GM19467 (cell line): Measurements from ENCODE around the gene CDH23.

ENCODE experiments used
- ATAC-seq: cut with Tn5 transposase; IDR thresholded peaks from one replicate; pipeline ENCODE4 v1.9.1; 2021; ENCODE audit warnings: mild to moderate bottlenecking, moderate library complexity; ENCODE audit not compliant: unreplicated experiment

The CDH23 gene

DNA sequence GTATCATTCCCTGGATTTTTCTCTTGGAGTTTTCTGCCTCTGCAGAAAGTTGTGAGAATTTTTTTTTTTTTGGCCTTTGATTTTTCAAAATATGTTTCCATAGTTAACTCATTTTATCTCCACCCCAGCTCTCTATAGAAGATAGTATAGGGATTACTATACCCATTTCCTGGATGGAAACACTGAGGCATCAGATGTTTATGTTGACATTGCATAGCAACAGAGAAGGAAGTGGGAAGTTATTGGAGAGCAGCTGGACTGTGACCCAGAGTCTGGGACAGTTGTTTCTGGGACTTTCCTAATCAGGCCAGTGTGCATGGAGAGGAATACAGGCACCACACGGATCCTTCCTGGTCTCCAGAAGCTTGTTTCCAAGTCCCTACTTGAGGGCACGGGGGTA is 158.0 kb downstream of the CDH23 start:
- ATAC-seq, result no peak

DNA sequence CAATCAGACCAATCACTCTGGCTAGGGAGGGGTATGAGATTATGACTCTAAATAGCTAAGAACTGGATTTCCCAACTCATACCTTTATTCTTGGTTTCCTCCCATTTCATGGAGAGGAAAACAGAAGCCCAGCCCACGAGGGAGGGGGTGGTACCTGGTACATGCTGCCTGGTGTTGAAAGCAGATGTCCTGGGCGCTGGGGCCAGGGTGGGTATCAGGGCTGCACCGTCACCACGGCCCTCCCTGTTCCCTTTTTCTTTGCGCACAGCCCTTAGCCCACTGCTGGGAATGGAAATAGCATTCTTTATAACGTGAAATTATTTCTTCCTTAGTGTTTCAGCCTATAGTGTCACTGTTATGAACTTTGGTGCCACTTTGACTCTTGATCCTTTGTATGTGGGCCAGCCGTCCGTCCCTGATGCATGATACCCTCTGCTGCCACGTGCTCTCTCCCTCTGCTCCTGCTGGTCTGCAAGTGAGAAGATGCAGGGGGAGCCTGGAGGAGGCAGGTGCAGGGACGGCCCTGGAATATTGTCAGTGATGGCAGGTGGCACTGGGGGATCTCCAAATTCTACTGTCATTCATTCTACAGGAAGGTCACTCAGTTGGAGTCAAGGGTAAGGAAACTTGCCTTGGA is 158.5 kb downstream of the CDH23 start:
- no peak for ATAC-seq

DNA sequence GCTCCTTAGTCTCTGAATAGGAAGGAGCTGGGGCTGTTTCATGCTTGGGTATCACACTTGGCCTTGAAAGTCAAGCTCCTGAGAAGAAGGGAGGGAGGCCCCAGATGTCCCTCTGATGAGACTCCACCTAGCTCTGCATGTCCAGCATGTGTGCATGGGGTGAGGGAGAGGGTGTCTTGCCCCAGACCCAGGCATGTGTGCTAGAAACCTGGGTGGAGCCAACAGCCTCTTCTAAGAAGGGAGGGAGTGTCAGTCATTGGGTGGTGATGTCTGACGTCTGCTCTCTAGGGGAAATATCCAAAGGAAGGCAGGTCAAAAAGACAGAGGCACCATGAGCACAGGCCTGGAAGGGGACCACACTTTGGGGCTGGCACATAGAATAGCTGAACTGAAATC is 159.0 kb downstream of the CDH23 start:
- ATAC-seq, result no peak

DNA sequence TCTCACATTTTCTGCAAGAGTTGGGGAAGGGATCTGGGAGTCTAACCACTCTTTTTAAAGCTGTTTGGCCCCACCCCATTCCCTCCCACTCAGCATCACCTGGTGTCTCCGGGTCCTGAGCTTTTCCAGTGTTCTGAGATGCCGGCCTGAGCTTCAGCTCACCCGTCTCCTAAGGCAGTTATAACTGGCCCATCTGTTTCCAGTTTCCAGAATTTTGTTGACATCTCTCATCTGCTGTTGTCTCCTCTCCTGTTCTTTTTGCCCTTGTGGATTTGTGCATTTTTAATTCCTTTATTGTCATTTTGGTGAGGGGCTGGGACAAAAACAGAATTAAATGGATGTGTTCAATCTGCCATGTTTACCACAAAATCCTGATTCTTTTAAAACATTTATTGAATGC is 162.3 kb downstream of the CDH23 start:
- no peak for ATAC-seq

DNA sequence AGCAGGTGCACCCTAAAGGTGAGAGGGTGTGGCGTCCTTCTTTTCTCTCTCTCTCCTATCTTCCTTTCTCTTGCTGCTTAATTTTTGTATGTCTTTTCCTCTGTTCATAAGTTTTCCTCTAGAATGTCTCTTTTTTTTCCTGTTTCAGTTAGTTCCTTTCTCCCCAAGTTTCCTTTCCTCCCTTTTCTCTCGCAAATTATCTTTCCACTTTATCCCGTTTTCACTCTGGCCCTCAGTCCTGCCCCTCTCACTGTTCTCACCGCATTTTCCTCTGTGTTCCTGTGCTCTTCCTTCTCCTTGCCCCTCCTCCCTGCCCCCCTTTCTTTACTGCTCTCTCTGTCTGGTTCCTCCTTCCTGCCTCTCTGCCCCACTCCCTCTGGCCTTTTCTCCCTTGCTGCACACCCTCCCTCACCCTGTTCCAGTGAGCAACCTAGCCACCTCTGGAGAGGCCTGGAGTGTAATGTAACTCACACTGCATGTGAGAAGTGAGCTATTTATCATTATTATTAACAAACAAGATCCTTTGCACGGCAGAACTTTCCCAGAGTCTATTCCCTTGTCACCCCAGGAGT is 164.4 kb downstream of the CDH23 start:
- no peak for ATAC-seq

DNA sequence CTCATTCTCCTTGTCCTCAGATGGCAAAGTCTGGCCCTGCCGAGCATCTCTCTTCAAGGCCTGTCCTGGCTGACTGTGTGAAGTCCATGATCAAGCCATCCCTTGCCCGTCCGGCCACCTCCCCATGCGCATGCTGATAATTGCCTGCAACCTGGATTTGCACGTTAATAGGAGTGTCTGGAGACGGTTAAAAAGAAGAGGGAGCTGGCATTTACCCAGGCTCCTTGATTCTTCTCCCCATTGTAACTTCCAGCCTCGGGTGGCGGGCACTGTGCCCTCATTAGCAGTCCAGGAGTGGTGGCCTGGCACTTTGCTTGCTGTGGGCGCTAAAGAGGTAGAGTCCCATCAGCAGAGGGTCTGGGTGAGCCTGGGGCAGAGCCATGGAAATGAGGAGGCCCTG is 165.5 kb downstream of the CDH23 start:
- no peak for ATAC-seq

DNA sequence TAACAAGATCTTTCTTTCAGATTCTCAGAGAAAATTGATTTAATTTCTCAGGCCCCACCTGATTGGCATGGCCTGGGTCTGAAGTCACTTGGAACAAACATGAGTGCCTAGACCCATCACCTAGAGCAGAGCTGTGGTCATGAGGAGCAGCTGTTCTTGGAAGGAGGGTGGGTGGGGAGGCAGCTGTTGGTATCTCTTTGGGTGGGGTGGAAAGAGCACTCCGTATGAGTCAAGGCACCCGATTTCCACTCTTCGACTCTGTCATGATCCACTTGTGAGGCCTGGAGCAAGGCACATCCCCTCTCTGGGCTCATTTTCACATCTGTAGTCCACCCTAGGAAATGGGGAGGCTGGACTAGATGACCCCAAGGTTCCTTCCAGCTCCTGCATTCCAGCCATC is 166.2 kb downstream of the CDH23 start:
- no peak for ATAC-seq

DNA sequence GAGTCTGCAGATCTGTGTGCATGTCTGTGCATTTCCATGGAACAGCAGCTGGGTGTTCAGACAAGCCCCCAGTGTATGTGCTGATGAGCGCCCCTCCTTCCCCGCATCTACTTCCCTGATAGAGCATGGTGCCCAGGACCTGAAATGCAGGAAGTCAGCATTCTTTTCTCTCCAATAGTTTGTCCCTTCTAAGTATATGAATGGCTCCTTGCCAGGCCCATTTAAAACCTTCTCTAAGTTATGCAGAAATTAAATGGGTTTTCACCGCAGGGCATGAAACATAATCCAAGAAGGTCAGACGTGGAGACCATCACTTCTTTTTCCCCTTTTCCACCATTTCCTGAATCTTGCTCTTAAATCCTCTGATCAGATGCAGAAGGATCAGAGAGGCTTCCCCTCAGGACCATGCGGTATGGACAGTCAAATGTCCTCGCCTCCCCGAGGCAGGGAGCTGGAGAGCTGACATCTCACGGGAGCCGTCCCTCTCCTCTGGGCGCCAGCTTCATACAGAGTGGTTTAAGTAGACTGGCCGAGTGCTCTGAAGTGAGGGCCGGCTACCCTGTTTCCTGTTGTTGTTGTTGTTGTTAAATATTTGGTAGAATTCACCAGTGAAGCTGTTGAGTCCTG is 167.6 kb downstream of the CDH23 start:
- no peak for ATAC-seq

DNA sequence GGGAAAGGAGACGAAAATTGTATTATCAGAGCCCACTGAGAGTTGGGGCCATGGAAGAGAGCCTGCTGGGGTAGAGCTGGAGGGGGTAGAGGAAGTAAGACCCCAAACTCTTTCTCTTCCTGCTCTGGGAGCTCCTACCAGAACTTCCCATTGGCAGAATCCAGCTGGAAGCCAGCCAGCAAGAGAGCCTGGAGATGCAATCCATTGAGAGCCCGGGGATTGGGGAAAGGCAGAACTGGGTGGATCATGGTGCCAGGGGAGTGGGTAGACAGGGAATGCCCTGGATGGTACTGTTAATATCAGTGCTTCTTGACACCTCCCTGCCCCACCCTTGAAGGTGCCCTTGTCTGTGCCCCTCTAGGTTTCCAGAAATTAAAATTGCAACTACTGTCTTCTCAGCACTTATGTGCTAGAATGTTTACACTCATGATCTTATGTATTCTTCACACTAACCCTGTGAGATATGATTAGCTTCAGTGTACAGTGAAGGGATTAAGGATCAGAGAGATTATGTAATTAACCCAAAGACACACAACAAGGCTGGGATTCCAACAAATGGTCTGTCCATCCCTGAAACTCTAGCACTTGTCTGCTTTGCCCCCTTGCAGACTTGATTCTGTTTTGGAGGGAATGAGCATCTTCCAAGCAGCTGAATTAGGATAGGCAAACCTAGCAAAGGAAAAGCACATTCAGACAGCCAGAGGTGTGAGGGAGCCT is 168.7 kb downstream of the CDH23 start:
- ATAC-seq, result no peak

DNA sequence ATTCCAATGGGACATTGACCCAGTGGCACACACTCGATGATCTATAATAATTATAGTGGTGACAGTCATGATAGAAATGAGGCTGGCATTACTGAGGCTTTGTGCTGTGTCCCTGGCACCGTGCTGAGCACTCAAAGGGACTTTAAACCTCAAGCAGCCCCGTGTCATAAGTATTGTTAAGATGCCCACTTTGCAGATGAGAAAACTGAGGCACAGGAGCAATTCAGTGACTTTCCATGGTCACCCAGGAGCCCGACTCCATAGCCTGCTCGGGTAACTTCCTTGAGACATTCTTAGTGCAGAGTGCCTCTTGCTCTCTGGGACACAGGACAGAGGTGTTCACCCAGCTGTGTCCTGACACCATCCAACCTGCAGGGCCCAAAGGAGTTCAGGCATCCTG is 170.3 kb downstream of the CDH23 start:
- ATAC-seq, result no peak

DNA sequence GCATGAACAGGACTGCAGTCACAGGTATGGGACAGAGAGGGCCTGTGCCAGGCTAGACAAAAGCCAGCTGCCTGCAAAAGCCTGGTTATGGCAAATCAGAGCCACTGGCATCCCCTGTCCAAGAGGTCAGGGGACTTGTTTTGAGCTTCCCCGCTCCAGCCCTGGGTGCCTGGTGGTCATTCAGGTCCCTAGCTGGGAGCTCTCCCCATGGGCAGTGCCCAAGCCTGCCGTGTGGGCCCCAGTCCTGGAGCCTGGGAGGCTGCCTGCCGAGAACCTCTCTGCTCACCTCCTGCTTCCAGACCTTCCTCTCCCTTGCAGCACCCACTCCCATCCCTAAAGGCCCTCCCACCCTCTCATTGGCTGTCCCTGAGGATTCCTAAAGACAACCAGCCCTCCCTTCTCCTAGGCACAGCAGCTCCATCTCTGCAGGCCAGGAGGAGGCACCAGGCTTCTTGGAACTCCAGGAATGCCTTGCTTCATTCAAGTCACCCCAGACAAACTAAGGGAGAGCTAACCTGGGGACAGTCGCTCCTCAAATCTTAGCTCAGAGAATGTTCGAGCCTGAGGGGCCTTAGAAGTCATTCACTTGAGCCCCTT is 172.3 kb downstream of the CDH23 start:
- ATAC-seq, result no peak

DNA sequence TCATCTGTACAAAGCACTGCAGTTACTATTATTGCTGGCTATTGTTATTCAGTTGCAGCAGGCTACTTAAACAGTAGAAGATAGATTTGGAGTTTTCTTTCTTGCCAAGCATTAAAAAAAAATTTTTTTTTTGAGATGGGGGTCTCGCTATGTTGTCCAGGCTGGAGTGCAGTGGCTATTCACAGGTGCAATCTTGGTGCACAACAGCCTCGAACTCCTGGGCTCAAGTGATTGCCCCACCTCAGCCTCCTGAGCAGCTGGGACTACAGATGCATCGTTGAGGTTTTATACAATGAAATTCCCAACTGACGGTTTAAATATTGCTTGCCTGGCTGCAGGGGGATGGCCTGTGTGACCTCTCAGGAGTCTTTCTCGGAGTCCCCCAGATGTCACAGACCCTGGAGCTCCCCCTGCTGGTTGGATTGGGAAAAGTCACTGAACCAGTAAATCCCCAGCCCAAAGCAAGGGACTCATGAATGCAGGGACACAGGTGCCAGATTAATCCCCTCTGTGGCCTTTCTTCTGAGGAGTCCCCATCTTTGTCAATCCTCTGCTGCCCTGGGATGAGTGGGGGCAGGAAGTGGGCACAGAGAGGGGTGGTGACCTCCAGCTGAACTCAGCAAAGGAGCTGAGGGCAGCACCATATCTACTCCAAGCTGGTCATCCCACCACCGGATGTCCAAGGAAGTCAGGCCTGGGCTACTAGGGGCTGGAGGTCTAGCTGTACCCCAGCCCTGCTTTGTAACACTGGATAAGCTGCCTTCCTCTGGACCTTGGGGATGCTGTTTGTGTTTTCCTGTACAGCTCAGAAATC is 173.3 kb downstream of the CDH23 start:
- ATAC-seq, result no peak

DNA sequence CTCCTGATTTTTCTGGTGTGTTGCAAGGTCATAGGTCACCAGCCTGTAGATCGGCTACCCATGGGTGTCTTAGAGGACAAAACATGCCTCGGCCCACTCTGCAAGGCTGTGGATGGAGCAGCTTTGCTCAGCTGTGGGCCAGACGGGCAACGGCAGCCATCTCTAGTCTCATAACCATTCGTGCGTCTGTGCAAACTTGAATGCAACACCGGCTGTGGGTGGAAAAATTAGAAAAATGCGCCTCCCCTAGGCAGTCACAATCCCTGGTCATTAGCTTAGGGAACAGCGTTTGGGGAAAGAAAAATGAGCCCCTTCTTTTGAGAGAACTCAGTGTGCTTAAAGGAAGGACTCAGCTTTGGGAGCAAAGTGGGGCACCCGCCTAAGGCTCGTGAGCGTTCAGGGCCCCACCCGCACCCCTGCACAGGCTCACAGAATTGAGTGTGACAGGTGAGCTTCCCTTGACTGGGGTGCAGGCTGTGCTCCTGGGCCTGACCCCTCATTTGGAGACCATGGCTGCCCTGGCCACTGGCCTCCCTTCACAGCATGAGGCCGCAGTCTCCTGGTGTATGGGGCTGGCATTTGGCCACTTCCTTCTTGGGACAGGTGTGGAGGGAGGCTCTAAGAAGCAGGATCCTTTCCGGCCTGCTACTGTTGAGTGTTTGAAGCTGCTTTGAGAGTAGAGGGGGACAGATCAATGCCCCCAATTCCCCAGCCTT is 174.9 kb downstream of the CDH23 start:
- ATAC-seq, result no peak

DNA sequence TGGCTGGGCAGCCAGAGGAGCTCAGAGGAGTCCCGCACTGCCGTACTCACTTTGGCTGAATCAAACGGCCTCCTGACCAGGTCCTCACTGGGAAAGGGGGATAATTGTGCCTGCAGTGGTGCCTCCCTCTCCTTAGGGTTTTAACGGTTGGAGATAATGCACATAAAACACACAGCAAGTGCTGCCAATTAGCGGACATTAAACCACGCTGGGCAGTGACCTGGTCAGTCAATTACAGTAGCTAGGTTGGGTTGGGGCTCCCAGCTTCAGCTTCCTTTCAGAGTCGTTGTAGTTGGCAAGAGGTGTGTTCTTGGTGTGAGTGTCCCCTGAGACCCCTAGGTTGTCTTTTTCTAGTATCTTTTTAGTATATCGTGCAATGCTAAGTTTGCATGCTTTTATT is 176.2 kb downstream of the CDH23 start:
- no peak for ATAC-seq

DNA sequence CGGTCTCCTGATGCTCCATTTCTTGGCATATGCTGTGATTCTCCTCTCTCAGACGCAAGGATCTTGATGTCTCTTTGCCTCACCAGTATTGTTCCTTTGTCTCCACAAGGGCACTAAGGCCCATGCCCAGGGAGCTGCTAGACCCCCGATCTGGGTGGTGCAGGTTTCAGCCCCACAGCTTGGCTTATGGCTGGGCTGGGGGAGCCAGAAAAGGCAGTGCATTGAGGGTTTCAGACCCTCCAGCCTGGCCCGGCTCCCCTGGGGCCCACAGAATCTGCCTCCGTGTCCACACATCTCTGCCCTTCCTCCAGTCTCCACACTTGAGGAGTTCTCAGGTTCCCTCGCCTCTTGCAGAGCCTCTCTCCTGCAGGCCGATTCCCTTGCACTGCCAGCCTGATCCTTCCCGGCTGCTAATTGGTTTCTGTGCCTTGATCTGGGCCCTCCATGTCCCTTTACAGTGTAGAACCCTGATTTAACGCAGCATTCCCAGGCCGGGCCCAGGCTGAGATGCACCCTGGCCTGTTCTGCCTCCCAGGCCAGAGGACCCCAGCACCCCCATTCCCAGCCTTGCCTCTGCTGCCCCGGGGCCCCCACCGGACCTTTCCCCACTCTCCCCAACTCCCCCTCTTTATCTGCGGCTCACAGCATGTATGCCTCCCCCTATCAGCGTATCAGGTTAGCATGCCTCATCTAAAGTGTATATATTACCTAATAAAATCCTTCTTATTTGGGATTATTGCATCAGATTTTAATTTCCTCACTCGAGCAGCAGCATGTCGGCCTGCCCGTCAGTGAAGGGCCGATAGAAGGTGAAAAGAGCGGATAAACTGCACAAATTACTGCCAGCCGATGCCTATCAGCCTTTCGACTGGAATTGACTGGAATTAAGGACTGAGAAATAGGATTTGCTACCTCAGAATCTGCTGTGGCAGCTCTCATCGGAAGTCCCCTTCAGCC is 177.1 kb downstream of the CDH23 start:
- ATAC-seq, result no peak

DNA sequence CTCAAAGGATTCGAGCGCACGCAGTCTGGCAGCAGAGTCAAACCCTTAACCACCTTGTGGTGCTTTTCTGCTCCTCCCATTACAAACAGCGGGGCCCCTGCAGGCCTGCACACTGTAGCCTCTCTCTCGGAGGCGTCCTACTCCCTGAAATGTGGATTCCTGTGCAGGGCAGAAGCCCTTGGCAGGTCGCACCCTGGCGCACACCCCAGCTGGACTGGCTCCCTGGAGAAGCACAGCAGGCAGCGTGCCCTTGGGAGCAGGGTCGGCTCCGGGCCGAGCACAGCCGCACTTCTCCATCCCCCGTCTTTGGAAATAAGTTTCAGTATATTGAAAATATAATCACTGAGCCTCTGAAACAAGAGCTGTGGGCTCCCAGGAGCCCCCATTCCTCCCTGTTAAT is 178.7 kb downstream of the CDH23 start:
- no peak for ATAC-seq

DNA sequence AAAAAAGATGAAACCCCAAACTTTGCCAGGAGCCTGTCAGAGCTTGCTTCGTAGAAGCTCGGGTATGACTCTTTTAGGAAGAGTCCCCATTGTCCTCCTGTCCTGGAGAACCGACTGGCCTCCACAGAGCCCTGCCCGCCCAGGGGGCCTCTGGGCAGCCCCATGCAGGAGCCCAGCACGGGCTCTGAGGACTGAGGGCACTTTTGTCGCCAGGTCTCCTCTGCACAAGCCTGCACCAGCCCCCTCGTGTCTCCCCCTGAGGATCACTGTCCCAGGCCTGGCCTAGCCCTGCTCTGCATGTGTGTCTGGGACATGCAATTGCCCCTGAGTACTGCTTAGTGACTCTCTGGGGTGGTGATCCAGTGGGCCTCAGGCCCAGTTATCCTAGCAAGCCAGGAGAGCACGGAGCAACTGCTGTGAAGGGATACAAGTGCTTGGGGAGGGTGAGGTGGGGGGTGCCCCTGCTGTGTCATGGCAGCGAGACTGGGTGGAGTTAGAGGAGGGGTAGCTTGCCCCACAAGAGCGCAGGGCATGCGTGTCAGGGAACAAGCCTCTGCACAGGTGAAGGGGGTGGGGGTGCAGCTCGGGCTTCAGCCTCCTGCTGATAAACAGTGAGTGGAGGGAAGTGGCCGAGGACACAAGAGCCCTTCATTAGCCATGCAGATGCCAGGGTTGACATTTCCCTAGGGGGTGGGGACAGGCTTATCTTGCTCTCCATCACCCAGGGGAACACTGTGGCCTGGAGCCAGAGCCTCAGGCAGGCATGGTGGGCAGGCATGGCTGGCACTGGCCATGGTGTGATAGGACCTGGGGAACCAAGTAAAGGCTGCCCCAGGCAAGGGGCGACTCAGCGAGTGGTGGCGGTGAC is 179.4 kb downstream of the CDH23 start:
- no peak for ATAC-seq

DNA sequence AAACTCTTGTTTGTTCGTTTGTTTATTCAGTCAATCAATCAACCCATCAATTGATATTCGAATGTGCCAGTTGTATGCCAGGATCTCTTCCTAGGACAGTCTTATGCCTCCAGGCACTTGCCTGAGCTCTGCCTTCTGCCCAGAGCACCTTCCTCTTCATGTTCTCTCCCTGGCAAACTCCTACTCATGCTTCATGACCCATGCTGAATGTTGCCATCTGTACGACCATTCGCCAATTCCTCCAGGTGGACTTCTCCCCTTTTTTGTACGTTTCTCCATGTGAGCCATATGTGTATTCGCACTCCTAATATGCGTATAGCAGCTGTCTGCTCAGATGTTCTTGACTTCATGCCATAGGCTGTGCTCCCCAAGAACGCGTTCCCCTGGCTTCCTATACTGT is 180.1 kb downstream of the CDH23 start:
- ATAC-seq, result no peak
